Psoas muscle (tissue), 8 donors: Measurements from ENCODE around the gene SETD5. TPM values are rescaled to one million over a fixed set of nuclear protein-coding genes. Genes with fewer than 3 reads are reported as not detected.

Experiments
- ATAC-seq, 4 donors: fragments of 200-7000 bp; cut with Tn5 transposase; one replicate each; pipeline ENCODE4 v1.9.1; 2020; ENCODE audit warnings: moderate library complexity in 3 of 4, mild to moderate bottlenecking in 2 of 4
- DNase-seq, 2 donors: peaks; one replicate each; pipeline ENCODE4 v3.0.0-alpha.2; 2020
- H3K27ac ChIP-seq: fragments of 200-600 bp; one replicate; pipeline ENCODE4 v1.8.0; 2022
- H3K27me3 ChIP-seq, 3 donors: fragments of 200-600 bp in 1 of 3; one replicate each; pipeline versions ENCODE4 v1.6.1 to v1.8.0; 2013 to 2022; ENCODE audit warnings: low read length in 2 of 3, mild to moderate bottlenecking in 2 of 3, moderate library complexity in 1 of 3; ENCODE audit not compliant: insufficient read depth in 3 of 3
- H3K36me3 ChIP-seq, 2 donors: fragments of 200-600 bp in 1 of 2; one replicate each; pipeline versions ENCODE4 v1.6.1 to v1.8.0; 2013 to 2022; ENCODE audit warnings: low read depth in 1 of 2, mild to moderate bottlenecking in 1 of 2, moderate library complexity in 1 of 2; ENCODE audit not compliant: insufficient read depth in 1 of 2
- H3K4me1 ChIP-seq: fragments of 200-600 bp; one replicate; pipeline ENCODE4 v1.8.0; 2022
- H3K4me3 ChIP-seq: fragments of 200-600 bp; one replicate; pipeline ENCODE4 v1.8.0; 2022; ENCODE audit warnings: mild to moderate bottlenecking
- H3K9me3 ChIP-seq: fragments of 200-600 bp; one replicate; pipeline ENCODE4 v1.8.0; 2022
- CTCF ChIP-seq: fragments of 200-600 bp; IDR thresholded peaks from one replicate; pipeline ENCODE4 v1.8.0; 2022; ENCODE audit warnings: antibody characterized with exemption
- WGBS, 3 donors: extraction: QIAGEN DNeasy Blood & Tissue Kit; methylation state at CpG; one replicate each; pipeline versions ENCODE4 v1.1.6 to v1.1.7; 2013; 5-methylcytosine and 5-hydroxymethylcytosine counted together
- intact Hi-C, 2 donors: fragments of 100-400 bp; cut with DNase I; formaldehyde crosslinking; loops; one replicate each; pipeline versions ENCODE4 v1.11.0 to v1.14.2; 2022
- long read RNA-seq, 2 donors: library from polyadenylated mRNA; unstranded; transcript quantifications; one replicate each; pipeline ENCODE4 v2.0.0, GENCODE V29; 2021
- polyA plus RNA-seq, 3 donors: library from polyadenylated mRNA; stranded (reverse); fragments of 200-250 nt; gene quantifications; one replicate each; pipeline ENCODE4 v1.2.3, GENCODE V29; 2013
- total RNA-seq, 4 donors: library from RNA; stranded (reverse); fragmentation: NEBNext Ultra II Directional in 2 of 4; extraction: Animal tissue kit (Norgen Biotek cat#: 25700) in 2 of 4; gene quantifications; one replicate each; pipeline versions ENCODE4 v1.2.1 to v1.2.4, GENCODE V29; 2021 to 2023
- donor health status: healthy with polysubstance abuse.
- donor health status: DM: no; HTN: no; CAD: no; lungs with moderate emphysema.
- donor health status: Bipolar disorder and iron deficiency.
- donor health status: healthy.
- donor health status: DM: yes; HTN: yes; CAD: no.
- donor health status: DM: no; HTN: no; CAD: no.
- donor health status: DM: no; HTN: no; CAD: no.
- donor health status: DM: yes; HTN: yes; CAD: no.

Gene SETD5, protein sequence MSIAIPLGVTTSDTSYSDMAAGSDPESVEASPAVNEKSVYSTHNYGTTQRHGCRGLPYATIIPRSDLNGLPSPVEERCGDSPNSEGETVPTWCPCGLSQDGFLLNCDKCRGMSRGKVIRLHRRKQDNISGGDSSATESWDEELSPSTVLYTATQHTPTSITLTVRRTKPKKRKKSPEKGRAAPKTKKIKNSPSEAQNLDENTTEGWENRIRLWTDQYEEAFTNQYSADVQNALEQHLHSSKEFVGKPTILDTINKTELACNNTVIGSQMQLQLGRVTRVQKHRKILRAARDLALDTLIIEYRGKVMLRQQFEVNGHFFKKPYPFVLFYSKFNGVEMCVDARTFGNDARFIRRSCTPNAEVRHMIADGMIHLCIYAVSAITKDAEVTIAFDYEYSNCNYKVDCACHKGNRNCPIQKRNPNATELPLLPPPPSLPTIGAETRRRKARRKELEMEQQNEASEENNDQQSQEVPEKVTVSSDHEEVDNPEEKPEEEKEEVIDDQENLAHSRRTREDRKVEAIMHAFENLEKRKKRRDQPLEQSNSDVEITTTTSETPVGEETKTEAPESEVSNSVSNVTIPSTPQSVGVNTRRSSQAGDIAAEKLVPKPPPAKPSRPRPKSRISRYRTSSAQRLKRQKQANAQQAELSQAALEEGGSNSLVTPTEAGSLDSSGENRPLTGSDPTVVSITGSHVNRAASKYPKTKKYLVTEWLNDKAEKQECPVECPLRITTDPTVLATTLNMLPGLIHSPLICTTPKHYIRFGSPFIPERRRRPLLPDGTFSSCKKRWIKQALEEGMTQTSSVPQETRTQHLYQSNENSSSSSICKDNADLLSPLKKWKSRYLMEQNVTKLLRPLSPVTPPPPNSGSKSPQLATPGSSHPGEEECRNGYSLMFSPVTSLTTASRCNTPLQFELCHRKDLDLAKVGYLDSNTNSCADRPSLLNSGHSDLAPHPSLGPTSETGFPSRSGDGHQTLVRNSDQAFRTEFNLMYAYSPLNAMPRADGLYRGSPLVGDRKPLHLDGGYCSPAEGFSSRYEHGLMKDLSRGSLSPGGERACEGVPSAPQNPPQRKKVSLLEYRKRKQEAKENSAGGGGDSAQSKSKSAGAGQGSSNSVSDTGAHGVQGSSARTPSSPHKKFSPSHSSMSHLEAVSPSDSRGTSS (N-terminal part only)
- 10 to 100 TPM; 58.3 to 69.3 (median 66.6) TPM for total RNA-seq
- polyA plus RNA-seq, result 10 to 100 TPM; 12.8 to 34.8 (median 19.7) TPM
- long read RNA-seq, donor 1, partial matches to known transcripts, result 2 of 9 reads
- long read RNA-seq, donor 1, other reads (novel, unspliced or antisense), result 7 of 9 reads
- long read RNA-seq, donor 2, partial matches to known transcripts, result 13 of 27 reads
- long read RNA-seq, donor 2, other reads (novel, unspliced or antisense), result 13 of 27 reads

GRCh38 chr3:9397332-9397905 lies at the start of gene SETD5:
SETD5 (plus strand) TSS chr3:9397615; CDS start chr3:9428939, 31,324 bp downstream.
- H3K4me1 ChIP-seq, result peaks cover 64% of the 10 kb centered on the region
- 0% methylated on average over 17 to 59 of the region's 63 CpGs for WGBS, 3 donors

DNA sequence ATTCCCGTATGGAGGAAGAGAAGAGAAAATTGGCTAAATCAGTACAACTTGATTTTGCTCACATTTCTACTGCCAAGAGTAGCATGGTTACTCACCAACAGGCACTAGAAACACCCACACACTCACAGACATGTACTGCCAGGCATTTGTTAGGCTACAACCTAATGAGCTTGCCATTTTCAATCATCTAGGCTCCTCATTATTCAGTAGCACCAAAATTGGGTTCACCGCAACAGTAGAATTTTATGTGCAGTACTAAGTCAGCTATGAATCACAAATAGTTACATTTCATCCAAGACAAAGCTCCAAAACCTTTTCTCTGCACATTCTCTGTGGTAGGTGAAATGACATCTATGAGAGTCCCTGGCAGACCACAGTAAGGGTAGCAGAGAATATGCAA lies 49.5 kb upstream of the SETD5 start:
- no peak for DNase-seq
- intact Hi-C loops, result no loop called here
- Histone ChIP-seq H3K4me3 (no peak overlapping the region), H3K9me3 (no peaks in the 10 kb centered on the region), H3K36me3 (peaks cover 0 to 14% of the 10 kb centered on the region in 2 donors), H3K27me3 (no peaks in the 10 kb centered on the region), H3K27ac (no peak overlapping the region), H3K4me1 (peaks cover 2% of the 10 kb centered on the region)
- 45 to 67% (median 47%) methylated on average over 2 of the region's 2 CpGs for WGBS, 3 donors
- no peak for TF ChIP-seq CTCF
- no peak for ATAC-seq

More at GRCh38 chr3:9397332-9397905, at the start of gene SETD5:
- Histone ChIP-seq H3K27ac (peak within 1 kb of the TSS; percentile 100), H3K27me3 (no peaks in the 10 kb centered on the region), H3K4me3 (peak within 1 kb of the TSS; percentile 96), H3K36me3 (peaks cover 3 to 25% of the 10 kb centered on the region in 2 donors), H3K9me3 (no peaks in the 10 kb centered on the region)
- intact Hi-C loops, result loop anchor here in 1 of 2 donors (2.0 to 5.0 kb wide), 2 partner anchors 25 to 35 kb away; partner anchors contain the start of gene THUMPD3
- DNase-seq, result peak; percentile 99 to 100
- TF ChIP-seq CTCF, result no peak
- ATAC-seq, result peak; percentile 78 to 83 (median 80)

GRCh38 chr3:9349321-9350117 lies 47.9 kb upstream of the SETD5 start:
- 42 to 54% (median 53%) methylated on average over 2 of the region's 2 CpGs for WGBS, 3 donors

More at GRCh38 chr3:9349321-9350117, 47.9 kb upstream of the SETD5 start:
- Histone ChIP-seq H3K27me3 (no peaks in the 10 kb centered on the region), H3K36me3 (peaks cover 0 to 14% of the 10 kb centered on the region in 2 donors), H3K27ac (no peak overlapping the region), H3K9me3 (no peaks in the 10 kb centered on the region), H3K4me1 (peaks cover 10% of the 10 kb centered on the region), H3K4me3 (no peak overlapping the region)
- TF ChIP-seq CTCF, result no peak
- intact Hi-C loops, result loop anchor here in 1 of 2 donors (10.0 kb wide), 1 partner anchor 305 kb away; no protein-coding TSS in a partner anchor
- DNase-seq (no peak), ATAC-seq (no peak)
